CD4-positive, alpha-beta T cell (primary cell): ENCODE results near the gene HTATSF1. TPM values are rescaled to one million over a fixed set of nuclear protein-coding genes. Genes with fewer than 3 reads are reported as not detected.
A peak's percentile ranks its signal among the peaks of the same experiment; 100 is the strongest.

Source experiments
- ATAC-seq: fragments of 200-7000 bp; cut with Tn5 transposase; one replicate; pipeline ENCODE4 v1.10.0; 2022; ENCODE audit warnings: mild to moderate bottlenecking; ENCODE audit not compliant: poor library complexity
- CTCF ChIA-PET: fragments of 350-600 bp; sonication (Branson Sonifier 250); formaldehyde crosslinking; loops from one replicate; lab custom pipeline; 2021; ENCODE audit warnings: antibody characterized with exemption, inconsistent platforms; lab: Charles Lee
- POLR2A ChIA-PET: fragments of 350-600 bp; sonication (Branson Sonifier 250); formaldehyde crosslinking; loops from one replicate; lab custom pipeline; 2021; ENCODE audit warnings: antibody characterized with exemption, inconsistent platforms; lab: Charles Lee
- DNase-seq, 14 experiments: peaks; one replicate each; pipeline ENCODE4 v3.0.0-alpha.2; 2013 to 2020; ENCODE audit warnings: mixed read lengths in 2 of 14
- H3K27ac ChIP-seq, 2 donors: one replicate each; pipeline versions ENCODE4 v1.5.1 to v1.7.0; 2013; ENCODE audit warnings: low read length in 2 of 2, low read depth in 1 of 2, mild to moderate bottlenecking in 1 of 2
- H3K27me3 ChIP-seq, 2 experiments: 1 replicate in 1 of 2; 2 replicates in 1 of 2; pipeline versions ENCODE4 v1.6.1 to v1.7.0; 2013; ENCODE audit warnings: low read length in 2 of 2, control low read depth in 1 of 2, mild to moderate bottlenecking in 1 of 2, moderate library complexity in 1 of 2; ENCODE audit not compliant: insufficient read depth in 2 of 2, control insufficient read depth in 1 of 2
- H3K36me3 ChIP-seq: one replicate; pipeline ENCODE4 v1.6.1; 2013; ENCODE audit warnings: low read length, control low read depth; ENCODE audit not compliant: insufficient read depth
- H3K4me1 ChIP-seq: one replicate; pipeline ENCODE4 v1.6.1; 2013; ENCODE audit warnings: low read length, control low read depth; ENCODE audit not compliant: insufficient read depth
- H3K4me3 ChIP-seq: one replicate; pipeline ENCODE4 v1.5.1; 2013; ENCODE audit warnings: mild to moderate bottlenecking, low read length, moderate library complexity
- H3K9me3 ChIP-seq, 2 experiments: 1 replicate in 1 of 2; 2 replicates in 1 of 2; pipeline versions ENCODE4 v1.6.1 to v1.7.0; 2013; ENCODE audit warnings: low read length in 2 of 2, mild to moderate bottlenecking in 2 of 2, control low read depth in 1 of 2, moderate library complexity in 1 of 2; ENCODE audit not compliant: control insufficient read depth in 1 of 2, insufficient read depth in 1 of 2
- H3K27ac Mint-ChIP-seq: one replicate; pipeline ENCODE4 v1.8.0; 2020; ENCODE audit warnings: mixed read lengths
- H3K27me3 Mint-ChIP-seq: one replicate; pipeline ENCODE4 v1.8.0; 2021; ENCODE audit warnings: mixed read lengths
- H3K36me3 Mint-ChIP-seq: one replicate; pipeline ENCODE4 v1.8.0; 2021; ENCODE audit warnings: low read depth, mixed read lengths
- H3K4me1 Mint-ChIP-seq: one replicate; pipeline ENCODE4 v1.8.0; 2021; ENCODE audit warnings: low read depth, mixed read lengths
- H3K4me3 Mint-ChIP-seq: one replicate; pipeline ENCODE4 v1.8.0; 2020; ENCODE audit warnings: mild to moderate bottlenecking, mixed read lengths
- H3K9me3 Mint-ChIP-seq: one replicate; pipeline ENCODE4 v1.8.0; 2020; ENCODE audit warnings: mixed read lengths
- intact Hi-C, 2 experiments: fragments of 100-400 bp; cut with DNase I in 1 of 2; cut with micrococcal nuclease in 1 of 2; formaldehyde crosslinking; loops; one replicate each; pipeline versions ENCODE4 v1.15.1 to v1.9.0; 2023 to 2025; cut with DNase I, micrococcal nuclease
- total RNA-seq, 174 experiments: library from RNA in 2 of 174; stranded (reverse) in 2 of 174; gene quantifications; one replicate each; pipeline ENCODE4 v1.2.3 and lab custom pipeline; 2021 to 2026
- TF ChIP-seq, protein P1 (sequence below): fragments of 200-600 bp; IDR thresholded peaks from one replicate; pipeline ENCODE4 v1.8.0; 2022; ENCODE audit warnings: antibody characterized with exemption, mild to moderate bottlenecking

The HTATSF1 gene
- total RNA-seq, 2 experiments from 2014 or later, result 28.3 to 31.1 TPM

DNA sequence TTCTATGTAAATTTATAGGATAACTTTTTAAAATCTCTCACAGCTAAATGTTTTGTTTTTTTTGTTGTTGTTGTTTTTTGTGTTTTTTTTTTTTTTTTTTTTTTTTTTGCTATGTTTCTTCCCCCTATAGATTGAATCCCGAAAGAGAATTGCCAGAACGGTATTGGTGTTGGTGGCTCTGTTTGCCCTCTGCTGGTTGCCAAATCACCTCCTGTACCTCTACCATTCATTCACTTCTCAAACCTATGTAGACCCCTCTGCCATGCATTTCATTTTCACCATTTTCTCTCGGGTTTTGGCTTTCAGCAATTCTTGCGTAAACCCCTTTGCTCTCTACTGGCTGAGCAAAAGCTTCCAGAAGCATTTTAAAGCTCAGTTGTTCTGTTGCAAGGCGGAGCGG, 5.6 kb upstream of the HTATSF1 start:
- CTCF ChIA-PET, result interaction anchor here (0.6 to 0.7 kb wide), 3 partner anchors 35 to 1379 kb away, joined by 3 to 5 read pairs (median 3); no protein-coding TSS in a partner anchor

DNA sequence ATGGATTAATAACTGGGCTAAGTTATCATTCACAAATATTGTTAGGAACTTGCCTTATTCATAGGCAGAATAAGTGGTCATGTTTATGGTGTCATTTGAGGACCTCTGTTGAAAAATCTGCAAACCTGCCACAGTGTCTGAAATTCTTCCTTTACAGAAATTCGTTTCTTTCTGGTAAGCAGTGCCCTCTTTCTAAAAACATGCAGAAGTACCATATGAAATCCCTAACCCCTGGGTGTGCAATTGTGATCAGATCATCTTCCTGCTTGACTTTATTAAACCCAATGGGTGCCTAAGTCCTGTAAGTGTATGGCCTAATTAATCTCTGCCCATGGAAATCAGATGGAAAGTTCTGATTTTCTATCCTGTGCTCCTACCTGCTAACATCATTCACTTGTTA, 4.4 kb upstream of the HTATSF1 start:
- Histone ChIP-seq H3K27me3 (peaks cover 0 to 18% of the 10 kb centered on the region in 2 experiments), H3K4me3 (no peak overlapping the region), H3K9me3 (no peaks in the 10 kb centered on the region), H3K27ac (no peak overlapping the region), H3K36me3 (no peaks in the 10 kb centered on the region), H3K4me1 (peaks cover 5% of the 10 kb centered on the region)
- Mint-ChIP-seq H3K9me3 (no peaks in the 10 kb centered on the region), H3K36me3 (peaks cover 11% of the 10 kb centered on the region), H3K27ac (no peak overlapping the region), H3K4me1 (peaks cover 10% of the 10 kb centered on the region), H3K4me3 (no peak overlapping the region), H3K27me3 (peaks cover 26% of the 10 kb centered on the region)
- intact Hi-C loops, result loop anchor here in 1 of 2 experiments (5.0 to 10.0 kb wide), 3 partner anchors 238 to 968 kb away; partner anchors contain the start of genes INTS6L, MAP7D3 and SLC9A6
- TF ChIP-seq, protein P1, sequence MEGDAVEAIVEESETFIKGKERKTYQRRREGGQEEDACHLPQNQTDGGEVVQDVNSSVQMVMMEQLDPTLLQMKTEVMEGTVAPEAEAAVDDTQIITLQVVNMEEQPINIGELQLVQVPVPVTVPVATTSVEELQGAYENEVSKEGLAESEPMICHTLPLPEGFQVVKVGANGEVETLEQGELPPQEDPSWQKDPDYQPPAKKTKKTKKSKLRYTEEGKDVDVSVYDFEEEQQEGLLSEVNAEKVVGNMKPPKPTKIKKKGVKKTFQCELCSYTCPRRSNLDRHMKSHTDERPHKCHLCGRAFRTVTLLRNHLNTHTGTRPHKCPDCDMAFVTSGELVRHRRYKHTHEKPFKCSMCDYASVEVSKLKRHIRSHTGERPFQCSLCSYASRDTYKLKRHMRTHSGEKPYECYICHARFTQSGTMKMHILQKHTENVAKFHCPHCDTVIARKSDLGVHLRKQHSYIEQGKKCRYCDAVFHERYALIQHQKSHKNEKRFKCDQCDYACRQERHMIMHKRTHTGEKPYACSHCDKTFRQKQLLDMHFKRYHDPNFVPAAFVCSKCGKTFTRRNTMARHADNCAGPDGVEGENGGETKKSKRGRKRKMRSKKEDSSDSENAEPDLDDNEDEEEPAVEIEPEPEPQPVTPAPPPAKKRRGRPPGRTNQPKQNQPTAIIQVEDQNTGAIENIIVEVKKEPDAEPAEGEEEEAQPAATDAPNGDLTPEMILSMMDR, result no peak
- POLR2A ChIA-PET, result interaction anchor here (0.9 kb wide), 1 partner anchor 186 kb away, joined by 3 read pairs; no protein-coding TSS in a partner anchor
- CTCF ChIA-PET, result no interaction called here
- ATAC-seq, result no peak
- DNase-seq, result no peak

More for the DNA sequence above, 5.6 kb upstream of the HTATSF1 start:
- DNase-seq (no peak), ATAC-seq (no peak)
- Histone ChIP-seq H3K36me3 (no peaks in the 10 kb centered on the region), H3K27me3 (peaks cover 0 to 25% of the 10 kb centered on the region in 2 experiments), H3K9me3 (no peaks in the 10 kb centered on the region), H3K4me3 (no peak overlapping the region), H3K27ac (no peak overlapping the region), H3K4me1 (peaks cover 5% of the 10 kb centered on the region)
- TF ChIP-seq, protein P1, result no peak
- POLR2A ChIA-PET, result no interaction called here
- H3K27me3 Mint-ChIP-seq, result peaks cover 34% of the 10 kb centered on the region
- intact Hi-C loops, result loop anchor here in 1 of 2 experiments (5.0 to 10.0 kb wide), 3 partner anchors 237 to 967 kb away; partner anchors contain the start of genes INTS6L, MAP7D3 and SLC9A6
- H3K27ac Mint-ChIP-seq, result no peak overlapping the region
- H3K4me1 Mint-ChIP-seq, result peaks cover 9% of the 10 kb centered on the region
- peaks cover 5% of the 10 kb centered on the region for H3K36me3 Mint-ChIP-seq
- H3K9me3 Mint-ChIP-seq, result no peaks in the 10 kb centered on the region
- no peak overlapping the region for H3K4me3 Mint-ChIP-seq

DNA sequence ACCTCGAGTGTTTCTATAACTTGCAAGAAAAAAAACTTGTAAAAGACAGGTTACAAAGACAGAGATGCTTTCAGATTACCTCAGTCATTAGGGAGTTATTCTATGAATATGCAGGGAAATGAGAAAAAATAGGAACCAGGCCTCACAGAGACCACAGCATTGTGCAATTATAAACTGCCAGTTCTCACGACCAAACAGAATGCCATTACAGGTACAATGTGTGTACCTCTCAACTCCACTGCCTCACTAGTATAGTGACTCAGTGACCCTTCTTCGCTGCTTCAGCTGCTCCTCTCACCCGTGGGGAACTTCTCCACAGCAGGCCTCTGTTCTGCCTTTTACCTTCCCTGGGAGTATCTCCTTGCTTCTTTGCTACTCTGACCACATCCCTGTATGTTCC, 2.3 kb upstream of the HTATSF1 start:
- peak overlapping the region; percentile 38 for H3K4me3 Mint-ChIP-seq
- peaks cover 26% of the 10 kb centered on the region for H3K4me1 Mint-ChIP-seq
- ChIA-PET CTCF (no interaction called here), POLR2A (no interaction called here)
- no peaks in the 10 kb centered on the region for H3K9me3 ChIP-seq
- peak overlapping the region; percentile 100 for H3K27ac Mint-ChIP-seq
- TF ChIP-seq, protein P1, result no peak
- intact Hi-C loops, result loop anchor here (5.0 to 10.0 kb wide), 6 partner anchors 82 to 970 kb away; partner anchors contain the start of genes INTS6L (in 1 of the 2), MAP7D3 (in 1 of the 2) and MMGT1 (in 1 of the 2)
- no peak overlapping the region for H3K27ac ChIP-seq
- peaks cover 0 to under 1% of the 10 kb centered on the region in 2 experiments for H3K27me3 ChIP-seq
- peaks cover 5% of the 10 kb centered on the region for H3K36me3 ChIP-seq
- H3K4me3 ChIP-seq, result no peak overlapping the region
- no peak for ATAC-seq
- peaks cover 7% of the 10 kb centered on the region for H3K4me1 ChIP-seq
- no peaks in the 10 kb centered on the region for H3K9me3 Mint-ChIP-seq
- H3K27me3 Mint-ChIP-seq, result peaks cover 9% of the 10 kb centered on the region
- DNase-seq, result peak in 2 of 14 experiments; percentile 10 to 14
- H3K36me3 Mint-ChIP-seq, result peaks cover 20% of the 10 kb centered on the region
